ENCODE data around the gene PDP2.

PDP2 gene

GRCh38 chr16:66904428-66904845, 24.1 kb downstream of the PDP2 start:
- no peak for DNase-seq (ENCODE audit: low spot score)

GRCh38 chr16:66904846-66905632, 24.7 kb downstream of the PDP2 start:
- no peak for DNase-seq (ENCODE audit: low spot score)

GRCh38 chr16:66905633-66906539, 25.6 kb downstream of the PDP2 start:
- DNase-seq (ENCODE audit: low spot score) = no peak

GRCh38 chr16:66906916-66907836, 26.9 kb downstream of the PDP2 start:
- no peak for DNase-seq (ENCODE audit: low spot score)

- DNase-seq (ENCODE audit: low spot score) = no peak
Measured at GRCh38 chr16:66908116-66908515, 27.8 kb downstream of the PDP2 start.

- no peak for DNase-seq (ENCODE audit: low spot score)
Measured at GRCh38 chr16:66908762-66909559, 28.6 kb downstream of the PDP2 start.

GRCh38 chr16:66910175-66910940, 30.0 kb downstream of the PDP2 start:
- DNase-seq (ENCODE audit: low spot score) = no peak

GRCh38 chr16:66911112-66911511, 30.8 kb downstream of the PDP2 start:
- no peak for DNase-seq (ENCODE audit: low spot score)

- no peak for DNase-seq (ENCODE audit: low spot score)
Measured at GRCh38 chr16:66911801-66912200, 31.5 kb downstream of the PDP2 start.

GRCh38 chr16:66913081-66913480, 32.8 kb downstream of the PDP2 start:
- no peak for DNase-seq (ENCODE audit: low spot score)

- no peak for DNase-seq (ENCODE audit: low spot score)
Measured at GRCh38 chr16:66913711-66914110, 33.4 kb downstream of the PDP2 start.

GRCh38 chr16:66914541-66914940, 34.2 kb downstream of the PDP2 start:
- no peak for DNase-seq (ENCODE audit: low spot score)

- no peak for DNase-seq (ENCODE audit: low spot score)
Measured at GRCh38 chr16:66915041-66915440, 34.7 kb downstream of the PDP2 start.

- no peak for DNase-seq (ENCODE audit: low spot score)
Measured at GRCh38 chr16:66916518-66916917, 36.2 kb downstream of the PDP2 start.

GRCh38 chr16:66917741-66918140, 37.4 kb downstream of the PDP2 start:
- no peak for DNase-seq (ENCODE audit: low spot score)

GRCh38 chr16:66918355-66918754, 38.0 kb downstream of the PDP2 start:
- DNase-seq (ENCODE audit: low spot score) = no peak

GRCh38 chr16:66918803-66919568, 38.7 kb downstream of the PDP2 start, which contains the start of gene CDH16:
TSS of gene CDH16 (minus strand) at chr16:66918885. CDS start at chr16:66918065, 820 bp downstream.
- DNase-seq (ENCODE audit: low spot score) = no peak

- DNase-seq (ENCODE audit: low spot score) = no peak
Measured at GRCh38 chr16:66919569-66920298, 39.4 kb downstream of the PDP2 start.

GRCh38 chr16:66920299-66920590, 39.9 kb downstream of the PDP2 start:
- DNase-seq (ENCODE audit: low spot score) = no peak
